Pons (tissue), 1 donor: ENCODE results near the gene TNFRSF18.
"Not testable (repeated sequence)": the region's sequence is repeated elsewhere in the genome, so short reads cannot be mapped to it uniquely, and the experiment has no call there.

ENCODE experiments used
- DNase-seq: peaks from one replicate; pipeline ENCODE4 v3.0.0-alpha.2; 2016; ENCODE audit warnings: low spot score

TNFRSF18 gene

DNA sequence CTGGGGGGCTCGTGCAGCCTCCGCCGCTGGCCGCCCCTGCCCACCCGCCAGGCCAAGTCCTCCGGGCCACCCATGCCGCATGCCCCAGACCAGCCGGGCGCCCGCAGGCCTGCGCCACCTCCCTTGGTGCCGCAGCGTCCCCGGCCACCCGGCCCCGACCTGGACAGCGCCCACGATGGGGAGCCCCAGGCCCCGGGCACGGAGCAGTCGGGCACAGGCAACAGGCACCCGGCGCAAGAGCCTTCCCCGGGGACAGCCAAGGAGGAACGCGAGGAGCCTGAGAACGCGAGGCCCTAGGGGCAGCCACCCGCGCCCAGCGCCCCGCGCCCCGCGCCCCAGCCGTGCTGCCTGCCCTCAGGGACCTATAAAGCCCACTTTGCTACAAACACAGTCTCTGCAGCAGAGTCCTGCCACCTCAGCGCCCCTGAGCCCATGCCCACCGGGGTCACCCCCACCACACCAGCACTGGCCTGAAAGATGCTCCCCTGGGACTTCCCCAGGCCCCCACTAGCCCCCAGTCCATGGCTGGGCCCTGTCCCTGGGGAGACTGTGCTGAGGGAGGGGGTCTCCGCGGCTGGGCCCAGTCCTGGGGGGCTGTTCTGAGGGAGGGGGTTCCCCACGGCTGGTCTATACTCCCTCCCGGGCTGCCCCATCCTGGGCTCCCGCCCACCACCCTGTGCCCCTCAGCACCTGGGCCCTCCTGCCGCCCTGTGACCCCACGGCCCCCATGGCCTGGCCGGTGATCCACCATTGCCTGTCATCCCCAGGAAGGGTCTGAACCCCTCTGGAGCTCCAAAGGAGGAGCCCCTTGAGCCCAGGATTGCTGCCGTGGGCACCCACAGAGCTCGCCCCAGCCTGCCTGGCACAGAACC, 8.6 kb downstream of the TNFRSF18 start:
- DNase-seq: no peak

- no peak for DNase-seq
These were observed 9.2 kb downstream of the TNFRSF18 start for GRCh38 chr1:1197188-1197500.

GRCh38 chr1:1196431-1197187, 9.8 kb downstream of the TNFRSF18 start:
- no peak for DNase-seq

GRCh38 chr1:1195726-1196125, 10.7 kb downstream of the TNFRSF18 start:
- DNase-seq: not testable (repeated sequence)

- DNase-seq: no peak
These were observed 11.7 kb downstream of the TNFRSF18 start for GRCh38 chr1:1194723-1195122.

GRCh38 chr1:1191734-1192133, 14.7 kb downstream of the TNFRSF18 start:
- DNase-seq: no peak

- no peak for DNase-seq
These were observed 17.3 kb downstream of the TNFRSF18 start for GRCh38 chr1:1189111-1189510.

DNA sequence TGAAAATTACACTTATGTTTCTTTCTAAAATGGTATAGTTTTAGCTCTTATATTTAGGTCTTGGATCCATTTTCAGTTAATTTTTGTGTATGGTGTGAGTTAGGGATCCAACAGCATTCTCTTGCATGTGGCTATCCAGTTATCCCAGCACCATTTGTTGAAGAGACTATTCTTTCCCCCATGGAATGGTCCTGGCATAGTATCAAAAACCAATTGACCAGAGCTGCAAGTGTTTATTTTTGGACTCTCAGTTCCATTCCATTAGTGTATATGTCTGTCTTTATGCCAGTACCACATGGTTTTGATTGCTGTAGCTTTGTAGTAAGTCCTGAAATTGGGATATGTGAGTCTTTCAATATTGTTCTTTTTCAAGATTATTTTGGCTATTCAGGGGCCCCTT, 18.5 kb downstream of the TNFRSF18 start:
- DNase-seq: no peak

- DNase-seq: peak; percentile 56
These were observed 21.2 kb downstream of the TNFRSF18 start for GRCh38 chr1:1185101-1185765.

GRCh38 chr1:1183833-1184775, 22.3 kb downstream of the TNFRSF18 start:
- no peak for DNase-seq

- no peak for DNase-seq
These were observed 23.1 kb downstream of the TNFRSF18 start for GRCh38 chr1:1183221-1183747.

GRCh38 chr1:1182491-1183220, 23.7 kb downstream of the TNFRSF18 start:
- DNase-seq: no peak

DNA sequence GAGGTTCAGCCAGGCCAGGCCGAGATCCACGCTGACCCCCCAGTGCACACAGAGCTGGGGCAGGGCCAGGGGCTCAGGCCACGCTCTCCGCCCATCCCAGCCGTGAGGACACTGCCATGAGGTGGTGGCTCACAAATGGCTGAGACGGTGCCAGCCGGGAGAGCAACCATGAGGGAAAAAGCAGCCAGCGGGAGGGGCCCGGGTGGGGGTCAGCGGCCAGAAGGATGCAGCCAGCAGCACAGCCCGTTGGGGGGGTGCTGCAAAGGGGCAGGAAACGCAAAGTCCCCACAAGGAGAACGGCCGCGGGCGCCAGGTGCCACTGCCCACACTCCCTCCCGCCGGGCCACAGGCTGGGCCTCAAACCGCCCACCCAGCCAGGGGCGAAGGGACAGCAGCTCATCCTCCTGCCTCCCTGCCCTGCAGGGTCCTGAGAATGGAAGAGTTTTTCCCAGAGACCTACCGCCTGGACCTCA, 24.4 kb downstream of the TNFRSF18 start:
- no peak for DNase-seq

- DNase-seq: no peak
These were observed 25.1 kb downstream of the TNFRSF18 start for GRCh38 chr1:1181129-1181937.

DNA sequence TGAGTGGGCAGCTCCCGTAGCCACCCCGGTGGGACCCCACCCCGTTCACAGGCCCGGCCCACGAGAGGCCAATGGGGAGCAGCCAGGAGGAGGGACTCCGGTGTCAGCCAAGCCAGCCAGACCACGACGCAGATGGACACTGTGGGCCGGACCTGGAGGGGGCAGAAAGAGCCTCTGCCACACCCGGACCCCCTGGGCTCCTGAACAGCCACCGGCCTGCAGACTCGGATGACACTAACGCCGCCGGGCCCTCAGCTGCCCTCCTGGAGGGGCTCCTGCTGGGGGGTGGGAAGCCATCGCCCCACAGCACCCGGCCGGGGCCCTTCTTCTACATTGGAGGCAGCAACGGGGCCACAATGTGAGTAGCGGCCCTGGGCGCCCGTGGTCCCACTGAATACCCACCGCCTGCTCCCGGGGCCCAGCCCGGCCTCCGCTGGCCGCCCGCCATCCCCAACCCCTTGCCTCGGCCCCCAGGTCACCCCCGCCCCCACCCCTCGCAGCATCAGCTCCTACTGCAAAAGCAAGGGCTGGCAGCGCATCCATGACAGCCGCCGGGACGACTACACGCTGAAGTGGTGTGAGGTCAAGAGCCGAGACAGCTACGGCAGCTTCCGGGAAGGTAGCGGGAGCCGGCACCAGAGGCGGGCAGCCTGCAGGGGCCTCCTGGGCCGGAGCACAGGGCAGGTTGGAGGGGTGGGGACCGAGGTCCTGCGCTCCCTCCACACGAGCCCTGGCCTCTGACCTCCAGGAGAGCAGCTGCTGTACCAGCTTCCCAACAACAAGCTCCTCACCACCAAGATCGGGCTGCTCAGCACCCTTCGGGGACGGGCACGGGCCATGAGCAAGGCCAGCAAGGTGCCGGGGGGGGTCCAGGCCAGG, 26.2 kb downstream of the TNFRSF18 start:
- DNase-seq: no peak

GRCh38 chr1:1179346-1179982, 26.9 kb downstream of the TNFRSF18 start:
- DNase-seq: no peak

DNA sequence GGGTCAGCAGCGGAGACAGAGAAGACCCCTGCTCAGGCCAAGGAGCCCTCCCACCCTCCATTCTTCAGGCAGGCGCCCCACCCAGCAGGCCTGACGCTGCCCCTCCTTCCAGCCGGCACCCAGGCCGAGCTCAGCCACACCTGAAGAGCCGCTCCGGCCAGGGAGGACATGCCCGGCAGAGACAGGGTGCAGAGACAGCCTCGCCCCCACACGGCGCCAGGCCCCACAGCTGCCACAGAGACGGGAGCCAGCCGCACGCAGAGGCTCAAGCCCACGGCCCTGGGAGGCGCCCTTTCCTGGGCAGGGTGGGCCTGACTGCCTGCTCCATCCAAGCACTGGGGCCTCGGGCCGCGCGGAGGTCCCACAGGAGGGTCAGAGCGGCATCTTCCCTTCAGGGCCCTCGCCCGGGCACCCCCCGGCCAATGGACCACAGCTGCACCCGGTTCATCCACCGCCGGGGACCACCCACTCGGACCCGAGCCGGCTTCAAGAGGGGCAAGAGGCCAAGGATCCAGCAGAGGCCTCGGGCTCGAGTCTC, 27.5 kb downstream of the TNFRSF18 start:
- DNase-seq: no peak
